ENCODE results near the gene ALDH16A1.
A peak's percentile ranks its signal among the peaks of the same experiment; 100 is the strongest.

Gene ALDH16A1

DNA sequence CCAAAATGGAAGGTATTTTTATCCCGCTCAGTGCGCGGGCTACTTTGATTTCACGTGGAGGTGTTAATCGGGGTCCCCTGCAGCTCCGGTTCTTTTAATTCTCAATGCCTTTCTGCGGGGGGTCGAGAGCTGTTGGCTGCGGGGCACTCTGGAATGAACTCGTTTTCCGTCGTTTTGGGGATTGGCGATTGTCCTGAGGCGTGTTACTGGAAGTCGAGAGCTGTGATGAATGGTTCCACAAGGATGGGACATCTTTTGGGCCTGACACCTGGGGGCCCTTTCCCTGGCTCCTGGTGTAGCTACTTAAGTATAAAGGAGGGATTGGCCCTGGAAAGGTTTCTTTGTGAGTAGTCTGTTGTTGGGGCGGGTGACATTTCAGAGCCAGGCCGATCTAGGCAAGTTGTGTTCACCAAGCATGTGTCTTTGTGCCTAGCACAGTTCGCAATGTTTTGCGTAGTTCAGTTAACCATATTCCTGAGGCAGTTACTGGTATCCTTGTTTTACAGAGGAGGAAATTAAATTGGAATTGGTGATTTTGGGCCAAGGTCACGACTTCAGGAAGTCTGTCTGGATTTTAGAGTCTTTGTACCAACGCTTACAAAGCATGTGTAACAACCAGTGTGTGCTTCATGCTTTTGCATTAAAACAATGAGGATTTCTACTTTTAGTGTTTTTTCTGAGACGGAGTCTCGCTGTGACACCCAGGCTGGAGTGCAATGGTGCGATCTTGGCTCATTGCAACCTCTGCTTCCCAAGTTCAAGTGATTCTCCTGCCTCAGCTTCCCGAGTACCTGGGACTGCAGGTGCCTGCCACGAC lies 35.2 kb downstream of the ALDH16A1 start:
- no peak for DNase-seq (ENCODE audit: low read depth in 2 of 2)

- DNase-seq (ENCODE audit: low read depth in 2 of 2): no peak
Observed at GRCh38 chr19:49488863-49489537, 36.0 kb downstream of the ALDH16A1 start.

DNA sequence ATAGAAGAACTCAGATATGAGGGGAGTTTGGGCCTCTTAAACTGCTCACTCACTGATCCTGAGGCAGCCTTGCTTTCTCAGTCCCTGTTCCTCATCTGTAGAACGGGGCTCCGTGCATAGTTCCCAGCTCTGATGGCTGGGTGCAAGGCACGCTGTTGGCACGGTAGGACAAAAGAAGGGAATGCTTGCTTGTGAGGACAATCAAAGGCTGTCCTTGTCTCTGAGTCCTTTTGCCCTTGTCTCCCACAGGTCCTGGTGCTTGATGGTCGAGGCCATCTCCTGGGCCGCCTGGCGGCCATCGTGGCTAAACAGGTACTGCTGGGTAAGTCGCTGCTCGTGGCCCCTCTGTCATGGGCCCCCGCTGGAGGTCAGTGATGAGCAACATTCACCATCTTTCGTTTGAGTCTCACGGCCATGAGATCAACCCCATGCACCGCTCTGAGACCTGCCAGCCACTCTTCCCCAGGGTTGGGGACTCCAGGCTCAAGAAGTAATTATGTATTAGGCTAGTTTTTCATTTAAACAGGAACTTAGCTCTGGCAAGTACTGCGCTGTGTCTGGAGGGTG lies 36.7 kb downstream of the ALDH16A1 start:
- no peak for DNase-seq (ENCODE audit: low read depth in 2 of 2)

DNA sequence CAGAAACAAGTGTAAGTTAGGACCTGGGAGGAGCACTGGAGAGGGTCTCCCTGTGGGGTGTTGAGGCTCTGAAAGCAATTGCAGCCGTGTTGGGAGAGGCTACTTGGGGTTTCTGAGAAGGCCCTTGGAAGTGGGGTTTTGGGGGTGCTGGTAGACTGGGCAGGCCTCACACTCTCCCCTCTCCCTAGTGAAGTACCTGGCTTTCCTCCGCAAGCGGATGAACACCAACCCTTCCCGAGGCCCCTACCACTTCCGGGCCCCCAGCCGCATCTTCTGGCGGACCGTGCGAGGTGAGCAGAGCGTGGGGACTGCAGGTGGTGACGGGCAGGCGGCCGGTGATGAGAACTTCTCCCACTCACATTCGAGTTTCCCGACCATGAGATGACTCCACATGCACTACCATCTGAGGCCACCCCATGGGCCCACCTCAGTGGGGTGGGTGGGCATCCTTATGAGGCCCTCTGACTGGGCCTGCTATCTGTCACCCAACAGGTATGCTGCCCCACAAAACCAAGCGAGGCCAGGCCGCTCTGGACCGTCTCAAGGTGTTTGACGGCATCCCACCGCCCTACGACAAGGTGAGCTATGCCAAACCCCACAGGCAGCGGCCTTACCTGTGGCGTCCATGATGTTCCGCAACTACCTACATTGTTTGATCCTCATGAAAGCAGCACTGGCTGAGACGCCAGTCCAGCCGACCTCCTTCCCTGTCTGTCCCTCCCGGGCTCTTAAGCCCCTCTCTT lies 37.4 kb downstream of the ALDH16A1 start:
- DNase-seq (ENCODE audit: low read depth in 2 of 2): no peak

GRCh38 chr19:49491030-49491803 lies 38.2 kb downstream of the ALDH16A1 start:
- DNase-seq (ENCODE audit: low read depth in 2 of 2): no peak

DNA sequence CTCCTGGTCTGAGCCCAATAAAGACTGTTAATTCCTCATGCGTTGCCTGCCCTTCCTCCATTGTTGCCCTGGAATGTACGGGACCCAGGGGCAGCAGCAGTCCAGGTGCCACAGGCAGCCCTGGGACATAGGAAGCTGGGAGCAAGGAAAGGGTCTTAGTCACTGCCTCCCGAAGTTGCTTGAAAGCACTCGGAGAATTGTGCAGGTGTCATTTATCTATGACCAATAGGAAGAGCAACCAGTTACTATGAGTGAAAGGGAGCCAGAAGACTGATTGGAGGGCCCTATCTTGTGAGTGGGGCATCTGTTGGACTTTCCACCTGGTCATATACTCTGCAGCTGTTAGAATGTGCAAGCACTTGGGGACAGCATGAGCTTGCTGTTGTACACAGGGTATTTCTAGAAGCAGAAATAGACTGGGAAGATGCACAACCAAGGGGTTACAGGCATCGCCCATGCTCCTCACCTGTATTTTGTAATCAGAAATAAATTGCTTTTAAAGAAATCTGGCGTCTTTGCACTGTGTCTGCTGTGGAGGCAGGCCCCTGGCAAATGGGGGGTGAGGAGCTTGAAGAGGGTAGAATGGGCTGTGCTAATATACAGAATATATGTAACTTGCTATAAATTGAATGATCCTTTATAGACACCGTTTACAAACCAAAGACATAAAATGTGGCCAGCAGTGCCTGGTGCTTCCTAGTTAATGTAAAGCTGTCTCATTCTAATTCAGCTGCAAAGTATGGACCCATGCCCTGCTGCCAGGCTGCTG lies 39.0 kb downstream of the ALDH16A1 start:
- no peak for DNase-seq (ENCODE audit: low read depth in 2 of 2)

GRCh38 chr19:49492573-49493405 lies 39.8 kb downstream of the ALDH16A1 start:
- no peak for DNase-seq (ENCODE audit: low read depth in 2 of 2)

DNA sequence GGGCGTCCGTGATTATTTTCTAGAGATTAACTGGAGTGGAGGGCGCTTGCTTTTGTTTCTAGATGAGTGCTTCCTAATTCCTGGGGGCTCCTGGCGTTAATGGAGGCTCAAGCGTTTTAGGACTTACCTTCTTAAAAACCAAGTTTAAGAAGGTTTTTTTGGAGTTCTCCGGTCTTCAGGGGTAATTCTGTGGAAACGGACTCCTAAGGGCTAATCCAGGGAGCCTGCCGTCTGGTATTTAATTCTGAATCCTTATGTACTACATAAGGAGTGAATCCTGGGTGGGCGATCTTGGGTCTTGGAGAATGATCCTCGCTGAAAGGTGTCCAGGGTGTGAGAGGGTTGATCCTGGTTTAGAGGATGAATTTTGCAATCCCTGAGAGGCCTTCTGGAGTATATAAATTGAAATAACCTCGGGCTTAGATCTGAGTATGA lies 43.6 kb downstream of the ALDH16A1 start:
- DNase-seq (ENCODE audit: low read depth in 2 of 2): no peak

DNA sequence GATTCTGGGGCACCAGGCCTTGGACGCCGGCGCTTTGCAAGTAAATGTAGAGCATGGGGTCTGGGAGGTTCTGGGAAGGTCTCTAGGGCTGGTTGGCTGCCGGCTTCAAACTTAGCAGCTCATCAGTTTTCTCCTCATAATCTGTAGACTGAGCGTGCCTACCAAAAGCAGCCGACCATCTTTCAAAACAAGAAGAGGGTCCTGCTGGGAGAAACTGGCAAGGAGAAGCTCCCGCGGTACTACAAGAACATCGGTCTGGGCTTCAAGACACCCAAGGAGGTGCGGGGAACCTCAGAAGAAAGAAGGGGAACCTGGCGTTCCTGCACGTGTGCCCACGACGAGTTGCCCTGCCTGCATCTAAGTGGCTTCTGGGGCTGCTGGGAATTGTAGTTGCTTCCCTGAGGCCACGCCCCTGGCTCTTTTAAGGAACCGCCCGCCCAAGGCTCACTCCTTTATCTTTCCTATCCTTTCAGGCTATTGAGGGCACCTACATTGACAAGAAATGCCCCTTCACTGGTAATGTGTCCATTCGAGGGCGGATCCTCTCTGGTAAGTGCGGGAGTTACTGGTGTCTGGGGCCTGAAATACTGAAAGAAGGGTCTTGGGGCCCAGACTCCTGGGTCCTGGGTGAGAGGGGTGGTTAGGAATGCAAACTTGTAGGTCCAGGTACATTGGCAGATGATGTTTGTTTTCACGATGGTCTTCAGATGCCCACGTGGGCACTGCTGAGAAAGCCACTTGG lies 44.2 kb downstream of the ALDH16A1 start:
- DNase-seq (ENCODE audit: low read depth in 2 of 2): peak in 1 of 2 donors; percentile 59

DNA sequence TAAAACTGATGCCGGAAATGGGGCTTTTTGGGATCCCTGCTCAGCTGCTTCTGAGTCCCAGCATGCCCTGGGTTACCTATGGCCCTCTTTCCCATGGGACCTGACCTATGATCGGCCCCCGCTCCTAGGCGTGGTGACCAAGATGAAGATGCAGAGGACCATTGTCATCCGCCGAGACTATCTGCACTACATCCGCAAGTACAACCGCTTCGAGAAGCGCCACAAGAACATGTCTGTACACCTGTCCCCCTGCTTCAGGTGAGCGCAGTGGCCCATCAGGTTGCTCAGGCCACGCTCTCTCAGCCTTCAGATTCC lies 44.7 kb downstream of the ALDH16A1 start:
- no peak for DNase-seq (ENCODE audit: low read depth in 2 of 2)

GRCh38 chr19:49498475-49498874 lies 45.5 kb downstream of the ALDH16A1 start:
- DNase-seq (ENCODE audit: low read depth in 2 of 2): no peak

DNA sequence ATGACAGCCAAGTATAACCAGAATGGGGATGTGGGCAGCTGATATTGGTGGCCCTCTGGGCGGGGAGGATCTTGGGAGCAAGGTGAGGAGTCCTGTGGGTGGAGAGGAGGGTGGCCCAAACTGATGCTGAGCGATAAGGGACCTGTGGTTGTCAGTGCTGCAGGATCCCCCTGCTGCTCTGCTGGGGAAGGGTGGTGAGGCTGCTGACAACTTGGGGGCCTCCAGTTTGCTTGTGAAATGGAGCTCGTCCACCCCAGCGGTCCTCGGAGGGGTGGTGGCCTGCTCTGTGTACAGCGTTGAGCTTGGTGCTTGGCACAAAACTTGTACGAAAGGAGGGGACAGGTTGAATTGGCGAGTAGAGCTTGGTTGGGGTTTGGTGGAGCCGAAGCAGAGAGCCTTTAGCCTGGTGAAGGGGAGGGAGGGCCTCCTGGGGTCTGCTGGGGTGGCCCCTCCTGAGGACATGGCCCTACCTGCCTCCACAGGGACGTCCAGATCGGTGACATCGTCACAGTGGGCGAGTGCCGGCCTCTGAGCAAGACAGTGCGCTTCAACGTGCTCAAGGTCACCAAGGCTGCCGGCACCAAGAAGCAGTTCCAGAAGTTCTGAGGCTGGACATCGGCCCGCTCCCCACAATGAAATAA lies 46.1 kb downstream of the ALDH16A1 start:
- no peak for DNase-seq (ENCODE audit: low read depth in 2 of 2)

DNA sequence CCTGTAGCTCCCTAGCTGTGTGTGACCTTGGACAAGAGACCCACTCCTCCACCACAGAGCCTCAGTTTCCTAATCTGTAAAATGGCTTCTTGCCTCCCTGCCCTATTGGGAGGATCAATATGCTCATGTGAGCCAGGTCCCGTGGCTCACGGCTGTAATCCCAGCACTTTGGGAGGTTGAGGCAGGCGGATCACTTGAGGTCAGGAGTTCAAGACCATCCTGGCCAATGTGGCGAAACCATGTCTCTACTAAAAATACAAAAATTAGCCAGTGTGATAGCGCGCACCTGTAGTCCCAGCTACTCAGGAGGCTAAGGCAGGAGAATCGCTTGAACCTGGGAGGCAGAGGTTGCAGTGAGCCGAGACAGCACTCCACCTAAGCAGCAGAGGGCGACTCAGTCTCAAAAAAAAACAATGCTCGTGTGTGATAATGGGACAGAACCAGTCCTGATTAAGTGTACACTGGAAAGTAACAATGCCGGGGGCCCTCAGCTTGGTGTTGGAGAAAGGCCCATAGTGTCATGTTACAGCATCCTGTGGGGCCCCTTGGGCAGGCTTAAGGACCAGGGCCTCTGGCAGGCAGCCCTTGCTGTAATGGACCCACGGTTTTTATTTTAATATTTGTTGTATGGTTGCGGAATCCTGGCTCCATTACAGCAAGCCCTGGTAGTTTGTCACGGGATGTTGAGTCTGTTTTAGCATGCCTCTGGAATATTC lies 50.0 kb downstream of the ALDH16A1 start:
- DNase-seq (ENCODE audit: low read depth in 2 of 2): no peak

GRCh38 chr19:49503582-49503962 lies 50.5 kb downstream of the ALDH16A1 start:
- no peak for DNase-seq (ENCODE audit: low read depth in 2 of 2)

- DNase-seq (ENCODE audit: low read depth in 2 of 2): peak in 1 of 2 donors; percentile 68
Observed at GRCh38 chr19:49506575-49507105, 53.6 kb downstream of the ALDH16A1 start.

DNA sequence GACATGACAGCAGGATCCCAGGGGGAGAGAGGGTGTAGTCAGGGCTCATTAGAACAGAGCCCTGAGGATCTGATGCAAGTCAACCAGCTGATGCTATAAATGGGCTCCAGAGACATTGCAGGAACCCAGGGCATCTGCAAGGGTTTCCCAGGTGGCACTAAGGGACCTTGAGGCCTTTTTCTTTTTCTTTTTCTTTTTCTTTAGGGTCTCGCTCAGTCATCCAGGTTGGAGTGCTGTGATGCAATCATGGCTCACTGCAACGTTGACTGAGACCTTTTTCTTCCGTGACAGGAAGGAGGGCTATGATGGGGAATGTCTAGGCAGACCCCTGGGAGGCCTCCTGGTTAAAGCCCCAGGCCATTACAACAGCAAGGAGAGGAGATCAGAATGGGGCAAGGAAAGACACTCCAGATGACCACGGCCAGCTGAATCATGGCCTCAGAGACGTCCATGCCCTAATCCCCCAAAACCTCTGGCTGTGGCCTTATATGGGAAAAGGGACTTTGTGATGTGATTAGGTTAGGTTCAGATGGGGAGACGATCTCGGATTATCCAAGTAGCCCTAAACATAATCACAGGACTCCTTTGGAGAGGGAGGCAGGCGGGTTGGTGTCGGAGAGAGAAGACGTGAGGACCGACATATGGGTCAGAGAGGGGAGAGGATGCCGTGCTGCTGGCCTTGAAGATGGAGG lies 54.9 kb downstream of the ALDH16A1 start:
- DNase-seq (ENCODE audit: low read depth in 2 of 2): no peak

Data from stimulated activated CD8-positive, alpha-beta memory T cell treated with anti-CD3 and anti-CD28 coated beads, Interleukin-2, amount 100 ng/mL, for 48 hours (primary cell).